ENCODE results near the gene C2CD2L. TPM values are rescaled to one million over a fixed set of nuclear protein-coding genes. Genes with fewer than 3 reads are reported as not detected.

C2CD2L gene
- total RNA-seq, 1 experiment from 2014 or later, result 13.5 TPM

DNA sequence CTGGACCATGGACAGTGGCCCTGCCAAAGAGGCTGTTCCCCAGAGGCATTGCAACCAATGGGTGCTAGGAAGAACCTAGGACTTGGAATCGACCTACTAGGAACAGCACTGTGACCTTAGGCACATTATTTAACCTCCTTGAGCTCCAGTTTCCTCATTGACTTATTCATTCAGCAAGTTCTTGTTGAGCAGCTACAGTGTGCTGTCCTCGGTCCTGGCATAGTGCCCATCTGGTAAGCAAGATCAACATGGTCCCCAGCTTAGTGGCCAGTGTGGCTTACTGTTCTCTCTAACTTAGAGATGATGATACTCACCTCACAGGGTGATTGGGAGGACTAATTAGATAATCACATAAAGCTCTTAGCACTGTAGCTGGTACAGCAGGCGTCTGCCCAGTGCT lies 49.9 kb downstream of the C2CD2L start:
- Mint-ChIP-seq H3K4me1 (ENCODE audit: insufficient read depth, unreplicated experiment) (peaks cover 5% of the 10 kb centered on the region), H3K36me3 (ENCODE audit: insufficient read depth, unreplicated experiment) (no peaks in the 10 kb centered on the region), H3K9me3 (ENCODE audit: unreplicated experiment) (no peaks in the 10 kb centered on the region), H3K27ac (ENCODE audit: low read depth, unreplicated experiment) (no peak overlapping the region), H3K4me3 (ENCODE audit: unreplicated experiment) (no peak overlapping the region), H3K27me3 (ENCODE audit: insufficient read depth, unreplicated experiment) (peaks cover 10% of the 10 kb centered on the region)
- BruUV-seq (replicated peaks), result no TSS peak
- CTCF ChIA-PET, result interaction anchor here (1.2 kb wide), 2 partner anchors 9 to 165 kb away, joined by 3 to 5 read pairs; no protein-coding TSS in a partner anchor
- intact Hi-C loops (cut with micrococcal nuclease), result no loop called here
- POLR2A ChIA-PET, result interaction anchor here (1.1 kb wide), 1 partner anchor 73 kb away, joined by 3 read pairs; the partner anchor contains the start of gene HMBS
- TF ChIP-seq, protein P1, sequence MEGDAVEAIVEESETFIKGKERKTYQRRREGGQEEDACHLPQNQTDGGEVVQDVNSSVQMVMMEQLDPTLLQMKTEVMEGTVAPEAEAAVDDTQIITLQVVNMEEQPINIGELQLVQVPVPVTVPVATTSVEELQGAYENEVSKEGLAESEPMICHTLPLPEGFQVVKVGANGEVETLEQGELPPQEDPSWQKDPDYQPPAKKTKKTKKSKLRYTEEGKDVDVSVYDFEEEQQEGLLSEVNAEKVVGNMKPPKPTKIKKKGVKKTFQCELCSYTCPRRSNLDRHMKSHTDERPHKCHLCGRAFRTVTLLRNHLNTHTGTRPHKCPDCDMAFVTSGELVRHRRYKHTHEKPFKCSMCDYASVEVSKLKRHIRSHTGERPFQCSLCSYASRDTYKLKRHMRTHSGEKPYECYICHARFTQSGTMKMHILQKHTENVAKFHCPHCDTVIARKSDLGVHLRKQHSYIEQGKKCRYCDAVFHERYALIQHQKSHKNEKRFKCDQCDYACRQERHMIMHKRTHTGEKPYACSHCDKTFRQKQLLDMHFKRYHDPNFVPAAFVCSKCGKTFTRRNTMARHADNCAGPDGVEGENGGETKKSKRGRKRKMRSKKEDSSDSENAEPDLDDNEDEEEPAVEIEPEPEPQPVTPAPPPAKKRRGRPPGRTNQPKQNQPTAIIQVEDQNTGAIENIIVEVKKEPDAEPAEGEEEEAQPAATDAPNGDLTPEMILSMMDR (IDR thresholded peaks at IDR 0.05; ENCODE audit: unreplicated experiment), result no peak
- DNase-seq (ENCODE audit: unreplicated experiment), result no peak

DNA sequence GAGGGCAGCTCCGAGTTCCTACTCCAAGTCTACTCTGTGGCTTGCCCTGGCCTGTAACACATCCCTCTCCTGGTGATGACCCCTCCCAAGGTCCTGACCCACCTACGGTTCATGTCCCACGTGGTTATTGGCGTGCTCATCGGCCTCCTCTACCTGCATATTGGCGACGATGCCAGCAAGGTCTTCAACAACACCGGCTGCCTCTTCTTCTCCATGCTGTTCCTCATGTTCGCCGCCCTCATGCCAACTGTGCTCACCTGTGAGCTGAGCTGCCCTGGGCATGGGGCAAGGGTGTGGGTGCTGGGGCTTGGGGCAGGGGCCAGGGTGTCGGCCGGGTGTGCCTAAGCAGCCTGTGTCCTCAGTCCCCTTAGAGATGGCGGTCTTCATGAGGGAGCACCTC lies 51.3 kb downstream of the C2CD2L start:
- POLR2A ChIA-PET, result no interaction called here
- Mint-ChIP-seq H3K4me3 (ENCODE audit: unreplicated experiment) (no peak overlapping the region), H3K36me3 (ENCODE audit: insufficient read depth, unreplicated experiment) (no peaks in the 10 kb centered on the region), H3K27ac (ENCODE audit: low read depth, unreplicated experiment) (no peak overlapping the region), H3K9me3 (ENCODE audit: unreplicated experiment) (no peaks in the 10 kb centered on the region), H3K27me3 (ENCODE audit: insufficient read depth, unreplicated experiment) (peaks cover 10% of the 10 kb centered on the region), H3K4me1 (ENCODE audit: insufficient read depth, unreplicated experiment) (peaks cover 5% of the 10 kb centered on the region)
- BruUV-seq (replicated peaks), result no TSS peak
- TF ChIP-seq, protein P1 (IDR thresholded peaks at IDR 0.05; ENCODE audit: unreplicated experiment), result no peak
- no peak for DNase-seq (ENCODE audit: unreplicated experiment)
- intact Hi-C loops (cut with micrococcal nuclease), result no loop called here
- CTCF ChIA-PET, result interaction anchor here (0.8 to 1.5 kb wide), 2 partner anchors 14 to 47 kb away, joined by 3 to 6 read pairs; partner anchors contain the start of gene CBL

DNA sequence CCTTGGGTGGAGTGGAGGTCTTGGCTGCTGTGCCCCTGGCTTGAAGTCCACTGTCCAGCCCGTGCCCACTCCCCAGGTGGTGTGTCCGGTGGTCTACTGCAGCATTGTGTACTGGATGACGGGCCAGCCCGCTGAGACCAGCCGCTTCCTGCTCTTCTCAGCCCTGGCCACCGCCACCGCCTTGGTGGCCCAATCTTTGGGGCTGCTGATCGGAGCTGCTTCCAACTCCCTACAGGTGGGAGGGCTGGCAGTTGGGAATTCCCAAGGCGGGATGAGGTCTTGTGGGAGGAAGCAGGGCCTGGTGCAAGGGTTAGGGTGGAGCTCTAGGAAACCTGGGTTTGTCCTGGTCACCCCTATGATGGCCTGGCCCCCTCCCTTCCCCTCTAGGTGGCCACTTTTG lies 53.0 kb downstream of the C2CD2L start:
- intact Hi-C loops (cut with micrococcal nuclease), result no loop called here
- BruUV-seq (replicated peaks), result no TSS peak
- ChIA-PET CTCF (interaction anchor here (0.6 to 1.5 kb wide), 5 partner anchors 12 to 129 kb away, joined by 3 to 6 read pairs (median 4); no protein-coding TSS in a partner anchor), POLR2A (interaction anchor here (0.6 to 1.4 kb wide), 3 partner anchors 9 to 187 kb away, joined by 3 to 5 read pairs (median 3); partner anchors contain the start of gene NHERF4)
- no peaks in the 10 kb centered on the region for H3K36me3 Mint-ChIP-seq (ENCODE audit: insufficient read depth, unreplicated experiment)
- H3K4me3 Mint-ChIP-seq (ENCODE audit: unreplicated experiment), result no peak overlapping the region
- TF ChIP-seq, protein P1 (IDR thresholded peaks at IDR 0.05; ENCODE audit: unreplicated experiment), result no peak
- peaks cover 1% of the 10 kb centered on the region for H3K4me1 Mint-ChIP-seq (ENCODE audit: insufficient read depth, unreplicated experiment)
- H3K27ac Mint-ChIP-seq (ENCODE audit: low read depth, unreplicated experiment), result no peak overlapping the region
- H3K9me3 Mint-ChIP-seq (ENCODE audit: unreplicated experiment), result no peaks in the 10 kb centered on the region
- H3K27me3 Mint-ChIP-seq (ENCODE audit: insufficient read depth, unreplicated experiment), result peaks cover 10% of the 10 kb centered on the region
- DNase-seq (ENCODE audit: unreplicated experiment), result no peak

DNA sequence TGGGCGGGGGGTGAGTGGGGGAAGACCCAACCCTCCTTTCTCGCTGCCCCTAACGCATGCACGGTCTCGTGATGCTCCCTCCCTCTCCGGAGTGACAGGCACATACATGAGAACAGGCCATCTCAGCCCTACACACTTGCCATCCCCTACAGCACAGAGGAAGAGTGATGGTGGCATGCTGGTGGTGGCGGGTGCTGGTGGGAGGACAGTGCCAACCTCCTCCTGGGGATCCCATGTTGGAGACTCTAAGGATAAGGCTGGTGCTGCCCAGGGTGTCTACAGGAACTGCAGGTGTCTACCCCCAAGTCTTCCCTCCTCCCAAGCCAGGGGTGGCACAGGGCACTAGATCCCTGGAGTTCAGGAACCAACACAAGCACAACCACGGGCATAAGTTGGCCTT lies 54.7 kb downstream of the C2CD2L start:
- TF ChIP-seq, protein P1 (IDR thresholded peaks at IDR 0.05; ENCODE audit: unreplicated experiment), result no peak
- POLR2A ChIA-PET, result no interaction called here
- H3K27me3 Mint-ChIP-seq (ENCODE audit: insufficient read depth, unreplicated experiment), result peaks cover 10% of the 10 kb centered on the region

More for the DNA sequence above, 54.7 kb downstream of the C2CD2L start:
- peaks cover 7% of the 10 kb centered on the region for H3K4me1 Mint-ChIP-seq (ENCODE audit: insufficient read depth, unreplicated experiment)
- no peak for DNase-seq (ENCODE audit: unreplicated experiment)
- no peaks in the 10 kb centered on the region for H3K36me3 Mint-ChIP-seq (ENCODE audit: insufficient read depth, unreplicated experiment)
- intact Hi-C loops (cut with micrococcal nuclease), result no loop called here
- H3K9me3 Mint-ChIP-seq (ENCODE audit: unreplicated experiment), result no peaks in the 10 kb centered on the region
- no peak overlapping the region for H3K27ac Mint-ChIP-seq (ENCODE audit: low read depth, unreplicated experiment)
- no TSS peak for BruUV-seq (replicated peaks)
- CTCF ChIA-PET, result no interaction called here
- H3K4me3 Mint-ChIP-seq (ENCODE audit: unreplicated experiment), result no peak overlapping the region

All from MCF 10A (cell line).